HG03280 (cell line): ENCODE data around the gene BMP7.

ENCODE experiments used
- ATAC-seq: cut with Tn5 transposase; IDR thresholded peaks from one replicate; pipeline ENCODE4 v1.9.1; 2021; ENCODE audit warnings: mild to moderate bottlenecking, moderate library complexity; ENCODE audit not compliant: unreplicated experiment

BMP7 gene

GRCh38 chr20:57156011-57156729, 110.3 kb downstream of the BMP7 start:
- no peak for ATAC-seq

DNA sequence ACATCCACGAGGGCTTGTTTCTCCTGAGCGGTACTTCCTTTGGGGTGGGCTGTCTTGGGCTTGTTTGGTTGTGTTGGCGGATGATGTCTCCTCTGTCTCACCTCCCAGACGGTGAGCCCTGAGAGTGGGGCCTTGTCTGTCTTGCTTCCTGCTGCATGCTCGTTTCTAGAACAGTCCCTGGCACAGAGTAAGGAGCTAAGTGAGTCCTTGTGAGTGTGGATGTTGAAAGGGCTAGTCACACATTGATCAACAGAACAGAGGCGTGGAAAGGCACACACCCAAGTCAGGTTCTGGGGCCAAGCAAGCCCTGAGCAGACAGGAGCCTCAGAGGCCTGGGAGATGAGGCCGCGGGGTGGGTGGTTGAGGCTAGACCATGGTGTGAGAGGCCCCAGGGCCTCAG, 111.0 kb downstream of the BMP7 start:
- ATAC-seq, result no peak

GRCh38 chr20:57153238-57153905, 113.1 kb downstream of the BMP7 start:
- no peak for ATAC-seq

DNA sequence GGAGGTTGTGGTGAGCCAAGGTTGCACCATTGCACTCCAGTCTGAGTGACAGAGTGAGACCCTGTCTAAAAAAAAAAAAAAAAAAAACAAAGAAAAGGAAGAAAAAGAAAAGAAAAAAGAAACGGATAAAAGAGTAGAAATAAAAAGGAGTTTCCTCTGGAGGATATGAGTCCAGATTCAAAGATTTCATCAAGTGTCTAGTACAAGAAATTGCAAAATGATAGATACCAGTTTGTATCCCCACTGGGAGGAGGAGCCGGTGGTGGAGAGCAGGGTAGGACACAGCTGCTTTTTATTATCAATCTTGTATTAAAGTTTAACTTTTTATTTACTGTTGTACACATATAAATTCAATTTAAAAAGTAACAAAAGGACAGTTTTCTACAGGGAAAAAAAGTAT, 113.9 kb downstream of the BMP7 start:
- ATAC-seq, result no peak

DNA sequence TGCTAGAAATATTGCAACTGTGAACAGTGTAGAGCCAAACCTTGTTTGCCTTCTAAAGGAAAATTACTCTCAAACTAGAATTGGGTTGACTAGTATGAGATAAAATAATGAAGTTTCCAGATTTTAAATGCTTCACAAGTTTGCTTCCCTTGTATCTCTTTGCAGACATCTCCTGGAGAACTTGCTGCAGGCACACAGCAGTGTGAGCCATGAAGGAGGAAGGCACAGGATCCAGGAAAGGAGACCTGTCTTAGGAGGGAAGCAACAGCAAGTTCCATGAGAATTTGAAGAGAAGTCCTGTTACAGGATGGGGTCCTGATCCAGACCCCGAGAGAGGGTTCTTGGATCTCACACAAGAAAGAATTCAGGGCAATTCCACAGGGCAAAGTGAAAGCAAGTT, 115.9 kb downstream of the BMP7 start:
- no peak for ATAC-seq

- no peak for ATAC-seq
Observed at GRCh38 chr20:57148263-57148662, 118.2 kb downstream of the BMP7 start.

- no peak for ATAC-seq
Observed at GRCh38 chr20:57147185-57147584, 119.3 kb downstream of the BMP7 start.

DNA sequence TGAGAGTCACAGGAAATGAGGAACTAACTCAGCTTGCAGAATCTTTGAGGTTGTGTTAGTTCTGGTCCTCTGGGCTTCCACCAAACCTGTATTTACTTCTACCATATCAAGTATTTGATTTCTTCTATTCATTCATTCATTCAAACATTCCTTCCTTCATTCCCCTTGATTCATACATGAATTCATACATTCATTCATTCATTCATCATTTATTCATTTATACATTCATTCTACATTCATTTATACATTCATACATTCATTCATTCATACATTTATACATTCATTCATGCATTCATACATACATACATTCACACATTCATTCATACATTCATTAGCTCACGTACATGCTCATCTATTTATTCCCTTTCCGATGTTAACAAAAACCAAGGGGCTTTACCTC, 120.3 kb downstream of the BMP7 start:
- ATAC-seq, result no peak

- ATAC-seq, result no peak
Observed at GRCh38 chr20:57145089-57145631, 121.3 kb downstream of the BMP7 start.

- no peak for ATAC-seq
Observed at GRCh38 chr20:57143173-57143572, 123.3 kb downstream of the BMP7 start.

- ATAC-seq, result no peak
Observed at GRCh38 chr20:57142667-57143066, 123.8 kb downstream of the BMP7 start.

GRCh38 chr20:57141492-57141891, 124.9 kb downstream of the BMP7 start:
- no peak for ATAC-seq

DNA sequence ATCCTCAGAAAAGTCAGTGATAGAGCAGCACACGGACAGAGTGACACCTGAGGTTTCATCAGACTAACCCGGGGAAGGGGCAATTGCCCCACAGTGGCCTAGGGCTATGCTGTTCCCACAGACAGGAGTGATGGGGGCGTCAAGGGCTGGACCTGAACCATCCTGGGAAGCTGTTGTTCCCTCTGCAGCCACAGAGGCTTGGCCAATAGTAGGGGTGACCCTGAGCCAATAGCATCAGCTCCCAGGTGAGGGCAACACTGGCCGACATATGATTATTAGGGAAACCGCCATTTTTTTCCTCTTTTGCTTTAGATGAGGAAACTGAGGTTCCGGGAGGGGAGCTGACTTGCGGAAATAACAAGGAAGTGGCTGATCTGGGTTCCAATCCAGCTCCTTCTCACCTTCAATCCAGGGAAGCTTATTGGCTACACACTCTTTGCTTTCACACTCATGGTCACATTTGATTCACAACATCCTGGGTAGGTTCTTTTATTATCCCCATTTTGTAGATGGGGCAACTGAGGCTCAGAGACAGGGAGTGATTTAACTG, 126.0 kb downstream of the BMP7 start:
- no peak for ATAC-seq

- ATAC-seq, result no peak
Observed at GRCh38 chr20:57139342-57140093, 126.9 kb downstream of the BMP7 start.

GRCh38 chr20:57138198-57138995, 128.0 kb downstream of the BMP7 start:
- ATAC-seq, result no peak

DNA sequence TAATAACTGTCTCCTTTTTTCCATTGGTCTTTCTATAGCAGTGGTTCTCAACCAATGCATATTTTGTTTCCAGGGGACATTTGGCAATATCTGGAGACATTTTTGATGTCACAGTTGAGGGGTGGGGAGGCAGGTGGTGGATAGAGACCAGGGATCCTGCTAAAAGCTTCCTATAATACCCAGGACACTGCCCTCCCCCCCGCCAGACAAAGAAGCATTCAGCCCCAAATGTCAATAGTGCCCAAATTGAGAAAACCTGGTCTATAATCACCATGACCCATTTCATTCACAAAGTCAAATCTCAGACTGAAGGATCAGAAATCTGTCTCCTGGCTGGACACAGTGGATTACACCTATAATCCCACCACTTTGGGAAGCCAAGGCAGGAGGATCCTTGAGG, 128.8 kb downstream of the BMP7 start:
- ATAC-seq, result no peak

DNA sequence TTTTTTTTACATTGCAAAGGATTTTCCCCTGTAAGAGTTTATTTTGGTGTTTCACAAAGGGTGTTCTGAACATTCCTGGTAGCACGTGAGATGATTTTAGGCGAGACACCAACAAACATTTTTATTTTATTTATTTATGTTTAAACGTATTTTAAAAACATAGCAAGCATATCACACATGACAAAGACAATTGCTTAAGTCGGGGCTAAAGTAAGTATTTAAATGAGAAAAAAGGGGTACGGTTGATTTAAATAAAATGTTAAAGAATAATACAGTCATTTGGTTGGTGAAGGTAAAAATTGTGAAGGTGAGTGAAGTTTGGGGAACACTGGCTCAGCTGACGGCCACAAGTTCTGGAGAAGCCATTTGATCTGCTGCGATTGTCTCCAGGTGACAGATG, 129.7 kb downstream of the BMP7 start:
- no peak for ATAC-seq

- ATAC-seq, result no peak
Observed at GRCh38 chr20:57135875-57136274, 130.6 kb downstream of the BMP7 start.

GRCh38 chr20:57134804-57135203, 131.6 kb downstream of the BMP7 start:
- ATAC-seq, result no peak

DNA sequence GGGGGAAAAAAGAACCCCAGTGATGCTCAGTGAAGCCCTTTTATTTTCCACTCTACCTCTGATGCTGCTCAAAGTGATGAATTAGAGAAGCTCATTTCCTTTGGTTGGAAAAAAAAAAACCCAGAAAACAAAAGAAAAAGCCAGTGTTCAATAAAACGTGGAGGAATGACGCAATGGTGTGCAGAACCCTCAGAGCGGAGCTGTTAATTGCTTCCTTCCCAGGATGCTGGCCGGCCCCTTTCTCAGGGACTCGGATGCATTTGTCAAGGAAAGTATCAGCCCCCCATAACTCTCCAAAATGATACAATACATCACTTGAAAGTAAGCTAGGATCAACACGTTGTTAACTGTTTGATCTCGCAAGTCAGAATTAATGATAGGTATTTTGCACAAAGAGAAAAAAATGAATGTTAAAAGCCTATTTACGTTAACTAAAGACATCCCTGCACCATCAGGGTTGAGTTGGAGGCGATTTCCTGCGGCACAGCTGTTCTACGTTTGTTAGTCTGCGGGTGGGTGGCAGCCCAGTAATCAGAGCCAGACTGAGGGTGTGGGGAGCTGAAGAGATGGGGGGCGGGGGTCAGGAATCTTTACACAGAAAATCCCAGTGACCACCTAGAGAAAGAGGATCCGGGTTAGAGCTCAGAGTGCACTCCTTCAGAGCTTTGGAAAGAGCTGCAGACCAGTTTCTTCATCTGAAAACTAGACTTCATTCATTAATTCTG, 132.4 kb downstream of the BMP7 start:
- ATAC-seq, result no peak
